Measurements from ENCODE around the gene EFNA4.

EFNA4 gene

GRCh38 chr1:155072531-155073289, 9.2 kb downstream of the EFNA4 start:
- H3K27me3 Mint-ChIP-seq = no peaks in the 10 kb centered on the region

GRCh38 chr1:155073377-155074242, 10.1 kb downstream of the EFNA4 start:
- Mint-ChIP-seq H3K27ac (no peak overlapping the region), H3K4me3 (no peak overlapping the region), H3K4me1 (ENCODE audit: low read depth) (peaks cover 25% of the 10 kb centered on the region), H3K36me3 (no peaks in the 10 kb centered on the region), H3K27me3 (no peaks in the 10 kb centered on the region), H3K9me3 (ENCODE audit: low read depth) (no peaks in the 10 kb centered on the region)

More at GRCh38 chr1:155072531-155073289, 9.2 kb downstream of the EFNA4 start:
- peaks cover 25% of the 10 kb centered on the region for H3K4me1 Mint-ChIP-seq (ENCODE audit: low read depth)
- H3K36me3 Mint-ChIP-seq = no peaks in the 10 kb centered on the region
- no peaks in the 10 kb centered on the region for H3K9me3 Mint-ChIP-seq (ENCODE audit: low read depth)
- no peak overlapping the region for H3K27ac Mint-ChIP-seq
- H3K4me3 Mint-ChIP-seq = no peak overlapping the region

GRCh38 chr1:155075535-155075934, 12.0 kb downstream of the EFNA4 start:
- H3K4me3 Mint-ChIP-seq = no peak overlapping the region
- peaks cover 3% of the 10 kb centered on the region for H3K27me3 Mint-ChIP-seq
- no peaks in the 10 kb centered on the region for H3K36me3 Mint-ChIP-seq
- no peak overlapping the region for H3K27ac Mint-ChIP-seq
- peaks cover 29% of the 10 kb centered on the region for H3K4me1 Mint-ChIP-seq (ENCODE audit: low read depth)
- H3K9me3 Mint-ChIP-seq (ENCODE audit: low read depth) = no peaks in the 10 kb centered on the region

GRCh38 chr1:155076371-155076770, 12.8 kb downstream of the EFNA4 start:
- peaks cover 31% of the 10 kb centered on the region for H3K4me1 Mint-ChIP-seq (ENCODE audit: low read depth)
- H3K9me3 Mint-ChIP-seq (ENCODE audit: low read depth) = no peaks in the 10 kb centered on the region
- H3K4me3 Mint-ChIP-seq = no peak overlapping the region
- no peaks in the 10 kb centered on the region for H3K36me3 Mint-ChIP-seq
- peaks cover 7% of the 10 kb centered on the region for H3K27me3 Mint-ChIP-seq
- H3K27ac Mint-ChIP-seq = no peak overlapping the region

GRCh38 chr1:155077346-155077745, 13.8 kb downstream of the EFNA4 start:
- Mint-ChIP-seq H3K27ac (no peak overlapping the region), H3K4me1 (ENCODE audit: low read depth) (peaks cover 30% of the 10 kb centered on the region), H3K9me3 (ENCODE audit: low read depth) (no peaks in the 10 kb centered on the region), H3K36me3 (no peaks in the 10 kb centered on the region), H3K27me3 (peaks cover 11% of the 10 kb centered on the region), H3K4me3 (no peak overlapping the region)

GRCh38 chr1:155077758-155078445, 14.4 kb downstream of the EFNA4 start:
- Mint-ChIP-seq H3K27ac (no peak overlapping the region), H3K27me3 (peaks cover 13% of the 10 kb centered on the region), H3K4me1 (ENCODE audit: low read depth) (peaks cover 33% of the 10 kb centered on the region), H3K36me3 (no peaks in the 10 kb centered on the region), H3K4me3 (peak overlapping the region; percentile 48), H3K9me3 (ENCODE audit: low read depth) (no peaks in the 10 kb centered on the region)

GRCh38 chr1:155078469-155079209, 15.1 kb downstream of the EFNA4 start, which contains the start of gene EFNA3:
EFNA3 (plus strand) TSS chr1:155078837; CDS start chr1:155078942, 105 bp downstream.
- peak within 1 kb of the TSS; percentile 76 for H3K27ac Mint-ChIP-seq
- peaks cover 14% of the 10 kb centered on the region for H3K27me3 Mint-ChIP-seq
- no peaks in the 10 kb centered on the region for H3K9me3 Mint-ChIP-seq (ENCODE audit: low read depth)
- peaks cover 31% of the 10 kb centered on the region for H3K4me1 Mint-ChIP-seq (ENCODE audit: low read depth)
- H3K4me3 Mint-ChIP-seq = peak within 1 kb of the TSS; percentile 87
- no peaks in the 10 kb centered on the region for H3K36me3 Mint-ChIP-seq

- Mint-ChIP-seq H3K27me3 (peaks cover 19% of the 10 kb centered on the region), H3K4me1 (ENCODE audit: low read depth) (peaks cover 32% of the 10 kb centered on the region), H3K27ac (no peak overlapping the region), H3K36me3 (no peaks in the 10 kb centered on the region), H3K4me3 (peak overlapping the region; percentile 87), H3K9me3 (ENCODE audit: low read depth) (no peaks in the 10 kb centered on the region)
Measured at GRCh38 chr1:155079210-155079486, 15.6 kb downstream of the EFNA4 start.

GRCh38 chr1:155079487-155080311, 16.2 kb downstream of the EFNA4 start:
- Mint-ChIP-seq H3K4me1 (ENCODE audit: low read depth) (peaks cover 36% of the 10 kb centered on the region), H3K4me3 (peak overlapping the region; percentile 87), H3K36me3 (no peaks in the 10 kb centered on the region), H3K27me3 (peaks cover 19% of the 10 kb centered on the region), H3K9me3 (ENCODE audit: low read depth) (no peaks in the 10 kb centered on the region), H3K27ac (peak overlapping the region; percentile 76)

GRCh38 chr1:155080312-155081228, 17.0 kb downstream of the EFNA4 start:
- peak overlapping the region; percentile 84 for H3K4me3 Mint-ChIP-seq
- no peak overlapping the region for H3K27ac Mint-ChIP-seq
- H3K27me3 Mint-ChIP-seq = peaks cover 19% of the 10 kb centered on the region
- no peaks in the 10 kb centered on the region for H3K36me3 Mint-ChIP-seq
- H3K9me3 Mint-ChIP-seq (ENCODE audit: low read depth) = no peaks in the 10 kb centered on the region
- H3K4me1 Mint-ChIP-seq (ENCODE audit: low read depth) = peaks cover 40% of the 10 kb centered on the region

- Mint-ChIP-seq H3K36me3 (no peaks in the 10 kb centered on the region), H3K27ac (peak overlapping the region; percentile 7), H3K4me1 (ENCODE audit: low read depth) (peaks cover 45% of the 10 kb centered on the region), H3K27me3 (peaks cover 19% of the 10 kb centered on the region), H3K4me3 (peak overlapping the region; percentile 84), H3K9me3 (ENCODE audit: low read depth) (no peaks in the 10 kb centered on the region)
Measured at GRCh38 chr1:155081472-155082300, 18.1 kb downstream of the EFNA4 start.

GRCh38 chr1:155082301-155083051, 18.9 kb downstream of the EFNA4 start:
- H3K4me3 Mint-ChIP-seq = peak overlapping the region; percentile 59
- no peaks in the 10 kb centered on the region for H3K9me3 Mint-ChIP-seq (ENCODE audit: low read depth)
- peaks cover 19% of the 10 kb centered on the region for H3K27me3 Mint-ChIP-seq
- peaks cover 45% of the 10 kb centered on the region for H3K4me1 Mint-ChIP-seq (ENCODE audit: low read depth)
- H3K36me3 Mint-ChIP-seq = no peaks in the 10 kb centered on the region
- no peak overlapping the region for H3K27ac Mint-ChIP-seq

Measured in activated naive CD8-positive, alpha-beta T cell (primary cell).